ENCODE measurements around the gene PFKFB4.
"Not testable (repeated sequence)": the region's sequence is repeated elsewhere in the genome, so short reads cannot be mapped to it uniquely, and the experiment has no call there.

Gene PFKFB4

GRCh38 chr3:48558493-48559134, 2.0 kb upstream of the PFKFB4 start:
- Histone ChIP-seq H3K4me1 (peaks cover 85 to 95% (median 93%) of the 10 kb centered on the region in 10 experiments), H3K4me2 (peak overlapping the region; percentile 87 to 99 (median 97)), H4K20me1 (no peaks in the 10 kb centered on the region), H3K27ac (peak overlapping the region; percentile 19 to 94 (median 63); a peak in 19 of 22 replicates), H3K27me3 (no peaks in the 10 kb centered on the region), H3K36me3 (no peaks in the 10 kb centered on the region), H3K4me3 (peak overlapping the region in 1 of 10 experiments; percentile 78; a peak in 4 of 20 replicates), H3K9ac (peak overlapping the region; percentile 24 to 79 (median 61); a peak in 20 of 22 replicates), H3K9me3 (replicated peaks in 1 of 11) (no peaks in the 10 kb centered on the region)
- no peak for TF ChIP-seq Cebpa-rat (IDR thresholded peaks at IDR 0.05)

- Histone ChIP-seq H3K4me3 (peak overlapping the region; percentile 63 to 79 (median 71)), H3K27ac (peak overlapping the region; percentile 29 to 91 (median 78); a peak in 19 of 22 replicates), H3K27me3 (no peaks in the 10 kb centered on the region), H3K36me3 (peaks cover 0 to 13% (median 0%) of the 10 kb centered on the region in 11 experiments; a peak in 4 of 22 replicates), H3K9ac (peak overlapping the region; percentile 62 to 81 (median 78)), H3K4me1 (peaks cover 85 to 95% (median 93%) of the 10 kb centered on the region in 10 experiments), H3K4me2 (peak overlapping the region; percentile 87 to 98 (median 97)), H3K9me3 (replicated peaks in 1 of 11) (no peaks in the 10 kb centered on the region), H4K20me1 (no peaks in the 10 kb centered on the region)
- no peak for TF ChIP-seq Cebpa-rat (IDR thresholded peaks at IDR 0.05)
Measured at GRCh38 chr3:48555949-48556795, 431 bp downstream of the PFKFB4 start.

DNA sequence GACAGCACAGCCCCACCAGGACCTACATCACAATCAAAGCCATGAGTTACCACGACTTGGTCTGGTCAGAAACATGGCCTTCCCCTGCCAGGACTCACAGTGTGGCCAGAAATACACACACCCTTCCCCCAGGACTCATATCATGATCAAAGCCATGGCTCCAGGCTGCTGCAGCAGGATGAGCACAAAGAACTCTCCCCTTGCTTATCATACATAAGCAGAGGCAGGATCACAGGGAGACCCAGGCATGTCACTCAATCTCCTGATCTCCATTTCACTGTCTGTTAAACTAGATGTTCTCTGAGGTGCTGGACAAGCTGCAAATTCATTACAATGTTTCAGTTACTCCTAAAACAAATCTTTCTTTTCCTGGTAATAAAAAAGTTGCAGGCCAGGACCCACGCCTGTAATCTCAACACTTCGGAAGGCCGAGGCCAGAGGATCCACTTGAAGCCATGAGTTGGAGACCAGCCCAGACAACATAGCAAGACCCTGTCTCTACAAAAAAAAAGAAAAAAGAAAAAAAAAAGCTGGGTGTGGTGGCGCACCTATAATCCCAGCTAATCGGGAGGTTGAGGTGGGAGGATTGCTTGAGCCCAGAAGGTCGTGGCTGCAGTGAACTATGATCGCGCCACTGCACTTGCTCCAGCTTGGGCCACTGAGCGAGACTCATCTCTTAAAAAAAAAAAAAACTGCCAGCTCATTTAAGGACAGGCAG, 1.2 kb downstream of the PFKFB4 start:
- Histone ChIP-seq H3K4me1 (peaks cover 85 to 95% (median 93%) of the 10 kb centered on the region in 10 experiments), H3K9me3 (replicated peaks in 1 of 11) (no peaks in the 10 kb centered on the region), H3K4me3 (peak overlapping the region; percentile 63 to 79 (median 71)), H3K4me2 (peak overlapping the region; percentile 87 to 98 (median 97)), H4K20me1 (0 out of 22 replicates have a peak, but pooled peaks cover 0 to 3% (median 0%) of the 10 kb centered on the region in 11 experiments), H3K36me3 (peaks cover 0 to 13% (median 0%) of the 10 kb centered on the region in 11 experiments; a peak in 4 of 22 replicates), H3K27ac (peak overlapping the region; percentile 8 to 91 (median 72); a peak in 19 of 22 replicates), H3K27me3 (no peaks in the 10 kb centered on the region), H3K9ac (peak overlapping the region; percentile 62 to 81 (median 78))
- TF ChIP-seq Cebpa-rat (IDR thresholded peaks at IDR 0.05), result no peak

DNA sequence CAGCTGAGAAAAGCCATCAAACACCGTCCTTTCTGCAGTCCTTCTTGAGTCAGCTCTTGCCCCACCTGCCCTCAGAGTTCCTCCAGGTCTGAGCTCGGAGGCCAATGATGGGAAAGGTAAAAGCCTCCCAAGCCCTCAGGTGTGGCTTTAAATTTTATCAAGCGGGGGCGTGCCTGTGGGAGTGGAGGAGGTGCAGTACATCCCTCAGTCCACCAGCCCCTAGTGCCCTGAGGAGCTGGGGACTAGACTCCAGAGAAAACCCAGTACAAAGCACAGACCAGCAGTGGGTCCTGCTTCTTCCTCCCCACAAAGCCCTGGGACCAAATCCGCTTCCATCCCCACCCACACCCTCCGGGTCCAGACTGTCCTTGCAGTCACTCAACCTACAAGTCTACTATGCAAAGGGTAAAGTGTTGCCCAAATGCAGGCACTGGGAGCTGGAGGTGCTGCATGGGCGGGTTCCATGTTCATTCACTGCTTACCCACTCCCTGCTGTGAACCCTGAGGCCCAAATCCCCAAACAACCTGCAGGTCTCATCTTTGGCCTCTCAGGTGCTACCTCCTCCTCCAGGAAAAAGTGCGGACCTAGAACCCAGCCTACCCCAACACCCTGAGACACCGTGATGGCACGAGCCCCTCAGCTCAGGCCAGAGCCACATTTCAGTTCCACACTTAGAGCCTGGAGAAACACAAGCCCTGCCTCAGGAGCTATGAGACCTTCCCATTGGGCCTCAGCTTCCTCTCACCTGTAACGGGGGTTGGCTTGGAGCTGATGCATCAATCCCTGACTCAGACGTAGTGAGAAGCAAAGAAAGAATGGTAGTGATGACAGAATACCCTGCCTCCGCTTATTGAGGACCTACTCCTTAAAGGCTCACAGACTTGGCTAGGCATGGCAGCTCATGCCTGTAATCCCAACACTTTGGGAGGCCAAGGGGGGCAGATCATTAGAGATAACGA, 2.4 kb downstream of the PFKFB4 start:
- Histone ChIP-seq H3K9ac (peak overlapping the region in 10 of 11 experiments; percentile 9 to 81 (median 76); a peak in 17 of 22 replicates), H3K27me3 (no peaks in the 10 kb centered on the region), H3K4me2 (peak overlapping the region; percentile 87 to 98 (median 97)), H3K27ac (peak overlapping the region; percentile 33 to 91 (median 72); a peak in 21 of 22 replicates), H4K20me1 (peaks cover 0 to 3% (median 0%) of the 10 kb centered on the region in 11 experiments; a peak in 1 of 22 replicates), H3K4me1 (peaks cover 85 to 95% (median 93%) of the 10 kb centered on the region in 10 experiments), H3K36me3 (peaks cover 0 to 21% (median 5%) of the 10 kb centered on the region in 11 experiments; a peak in 6 of 22 replicates), H3K4me3 (peak overlapping the region; percentile 9 to 79 (median 71); a peak in 14 of 20 replicates), H3K9me3 (replicated peaks in 1 of 11) (no peaks in the 10 kb centered on the region)
- TF ChIP-seq Cebpa-rat (IDR thresholded peaks at IDR 0.05), result no peak

GRCh38 chr3:48553361-48553760, 3.2 kb downstream of the PFKFB4 start:
- H3K27me3 ChIP-seq, result no peaks in the 10 kb centered on the region
- TF ChIP-seq Cebpa-rat (IDR thresholded peaks at IDR 0.05), result no peak
- H3K27ac ChIP-seq, result peak overlapping the region; percentile 33 to 91 (median 72); a peak in 21 of 22 replicates
- H3K4me1 ChIP-seq, result peaks cover 85 to 95% (median 93%) of the 10 kb centered on the region in 10 experiments
- peak overlapping the region in 9 of 11 experiments; percentile 9 to 81 (median 64); a peak in 15 of 22 replicates for H3K9ac ChIP-seq
- no peaks in the 10 kb centered on the region for H3K9me3 ChIP-seq (replicated peaks in 1 of 11)
- H4K20me1 ChIP-seq, result peaks cover 0 to 3% (median 0%) of the 10 kb centered on the region in 11 experiments; a peak in 1 of 22 replicates
- peak overlapping the region; percentile 87 to 98 (median 97) for H3K4me2 ChIP-seq
- peak overlapping the region in 9 of 10 experiments; percentile 0 to 79 (median 69); a peak in 11 of 20 replicates for H3K4me3 ChIP-seq
- peaks cover 0 to 24% (median 5%) of the 10 kb centered on the region in 11 experiments; a peak in 9 of 22 replicates for H3K36me3 ChIP-seq

- H4K20me1 ChIP-seq, result peaks cover 0 to 3% (median 0%) of the 10 kb centered on the region in 11 experiments; a peak in 1 of 22 replicates
- H3K27me3 ChIP-seq, result no peaks in the 10 kb centered on the region
- H3K36me3 ChIP-seq, result peaks cover 9 to 34% (median 14%) of the 10 kb centered on the region in 11 experiments
- H3K4me2 ChIP-seq, result peak overlapping the region; percentile 87 to 98 (median 97)
- H3K9me3 ChIP-seq (replicated peaks in 1 of 11), result no peaks in the 10 kb centered on the region
- no peak for TF ChIP-seq Cebpa-rat (IDR thresholded peaks at IDR 0.05)
- H3K4me1 ChIP-seq, result peaks cover 77 to 92% (median 87%) of the 10 kb centered on the region in 10 experiments
- peak overlapping the region in 3 of 10 experiments; percentile 8 to 13 (median 9); a peak in 3 of 20 replicates for H3K4me3 ChIP-seq
- peak overlapping the region in 9 of 11 experiments; percentile 52 to 91 (median 77); a peak in 19 of 22 replicates for H3K27ac ChIP-seq
- peak overlapping the region in 10 of 11 experiments; percentile 7 to 81 (median 31); a peak in 15 of 22 replicates for H3K9ac ChIP-seq
Measured at GRCh38 chr3:48552111-48552951, 4.3 kb downstream of the PFKFB4 start.

- H3K27me3 ChIP-seq, H4K20me1 ChIP-seq: not testable (repeated sequence)
Measured at GRCh38 chr3:48551651-48552050, 5.0 kb downstream of the PFKFB4 start.

More at GRCh38 chr3:48551651-48552050, 5.0 kb downstream of the PFKFB4 start:
- peaks cover 76 to 95% (median 85%) of the 10 kb centered on the region in 10 experiments for H3K4me1 ChIP-seq
- not testable (repeated sequence) for H3K9me3 ChIP-seq (replicated peaks in 1 of 11); H3K4me3 ChIP-seq
- peak overlapping the region in 6 of 11 experiments; percentile 8 to 81 (median 69); a peak in 9 of 22 replicates for H3K9ac ChIP-seq
- peak overlapping the region; percentile 87 to 98 (median 97) for H3K4me2 ChIP-seq
- H3K27ac ChIP-seq, result peak overlapping the region in 7 of 11 experiments; percentile 52 to 91 (median 78); a peak in 12 of 22 replicates
- H3K36me3 ChIP-seq, result peaks cover 15 to 41% (median 21%) of the 10 kb centered on the region in 11 experiments
